Thymus (tissue), 11 donors: ENCODE results near the gene RASAL1. TPM values are rescaled to one million over a fixed set of nuclear protein-coding genes. Genes with fewer than 3 reads are reported as not detected.

Experiments used
- DNase-seq, 9 donors: peaks; one replicate each; pipeline ENCODE4 v3.0.0-alpha.2; 2013; ENCODE audit warnings: low spot score in 9 of 9, low read depth in 6 of 9, missing footprints in 1 of 9
- H3K27ac ChIP-seq, 2 donors: one replicate each; pipeline ENCODE4 v1.5.1; 2013; ENCODE audit warnings: control low read depth in 1 of 2, low read depth in 1 of 2, low read length in 1 of 2, mild to moderate bottlenecking in 1 of 2, moderate library complexity in 1 of 2
- H3K27me3 ChIP-seq, 2 donors: one replicate each; pipeline ENCODE4 v1.5.1; 2013; ENCODE audit warnings: low read length in 1 of 2; ENCODE audit not compliant: control insufficient read depth in 2 of 2, insufficient read depth in 1 of 2
- H3K36me3 ChIP-seq, 2 donors: one replicate each; pipeline ENCODE4 v1.5.1; 2013; ENCODE audit warnings: low read length in 1 of 2, mild to moderate bottlenecking in 1 of 2, moderate library complexity in 1 of 2; ENCODE audit not compliant: control insufficient read depth in 2 of 2, insufficient read depth in 2 of 2
- H3K4me1 ChIP-seq, 2 donors: one replicate each; pipeline ENCODE4 v1.5.1; 2013; ENCODE audit warnings: low read length in 2 of 2; ENCODE audit not compliant: control insufficient read depth in 2 of 2, insufficient read depth in 2 of 2
- H3K4me3 ChIP-seq, 2 donors: one replicate each; pipeline ENCODE4 v1.5.1; 2013; ENCODE audit warnings: low read length in 2 of 2, control low read depth in 1 of 2, mild to moderate bottlenecking in 1 of 2
- H3K9me3 ChIP-seq, 2 donors: one replicate each; pipeline ENCODE4 v1.5.1; 2013; ENCODE audit warnings: low read length in 1 of 2, mild to moderate bottlenecking in 1 of 2; ENCODE audit not compliant: control insufficient read depth in 2 of 2, insufficient read depth in 1 of 2
- WGBS: extraction: QIAGEN DNeasy Blood & Tissue Kit; methylation state at CpG from one replicate; pipeline ENCODE4 v1.1.7; 2013; 5-methylcytosine and 5-hydroxymethylcytosine counted together
- polyA plus RNA-seq: library from polyadenylated mRNA; stranded (reverse); fragments of 200-250 nt; gene quantifications from one replicate; pipeline ENCODE4 v1.2.3, GENCODE V29; 2013
- total RNA-seq: library from RNA; stranded (reverse); fragments of 120-200 nt; gene quantifications from one replicate; pipeline ENCODE4 v1.2.4, GENCODE V29; 2013
- donor health status: healthy.

The RASAL1 gene
- total and polyA plus RNA-seq, 2 donors, result 1.7 to 3.7 TPM

- Histone ChIP-seq H3K27me3 (peaks cover 0 to 3% of the 10 kb centered on the region in 2 donors), H3K36me3 (no peaks in the 10 kb centered on the region), H3K4me1 (peaks cover 7 to 15% of the 10 kb centered on the region in 2 donors), H3K4me3 (no peak overlapping the region), H3K9me3 (peaks cover 1 to 4% of the 10 kb centered on the region in 2 donors), H3K27ac (no peak overlapping the region)
- DNase-seq, result no peak
- 93% methylated on average over 4 of the region's 4 CpGs for WGBS
These were observed 53.7 kb downstream of the RASAL1 start for GRCh38 chr12:113081873-113082272.

GRCh38 chr12:113077859-113078255 lies 57.7 kb downstream of the RASAL1 start:
- H3K36me3 ChIP-seq, result no peaks in the 10 kb centered on the region
- peaks cover 0 to 3% of the 10 kb centered on the region in 2 donors for H3K27me3 ChIP-seq
- no peak for DNase-seq
- no peak overlapping the region for H3K4me3 ChIP-seq
- peaks cover 8 to 27% of the 10 kb centered on the region in 2 donors for H3K4me1 ChIP-seq
- peaks cover 0 to 1% of the 10 kb centered on the region in 2 donors for H3K9me3 ChIP-seq
- WGBS, result 88% methylated on average over 48 of the region's 48 CpGs
- H3K27ac ChIP-seq, result no peak overlapping the region

DNA sequence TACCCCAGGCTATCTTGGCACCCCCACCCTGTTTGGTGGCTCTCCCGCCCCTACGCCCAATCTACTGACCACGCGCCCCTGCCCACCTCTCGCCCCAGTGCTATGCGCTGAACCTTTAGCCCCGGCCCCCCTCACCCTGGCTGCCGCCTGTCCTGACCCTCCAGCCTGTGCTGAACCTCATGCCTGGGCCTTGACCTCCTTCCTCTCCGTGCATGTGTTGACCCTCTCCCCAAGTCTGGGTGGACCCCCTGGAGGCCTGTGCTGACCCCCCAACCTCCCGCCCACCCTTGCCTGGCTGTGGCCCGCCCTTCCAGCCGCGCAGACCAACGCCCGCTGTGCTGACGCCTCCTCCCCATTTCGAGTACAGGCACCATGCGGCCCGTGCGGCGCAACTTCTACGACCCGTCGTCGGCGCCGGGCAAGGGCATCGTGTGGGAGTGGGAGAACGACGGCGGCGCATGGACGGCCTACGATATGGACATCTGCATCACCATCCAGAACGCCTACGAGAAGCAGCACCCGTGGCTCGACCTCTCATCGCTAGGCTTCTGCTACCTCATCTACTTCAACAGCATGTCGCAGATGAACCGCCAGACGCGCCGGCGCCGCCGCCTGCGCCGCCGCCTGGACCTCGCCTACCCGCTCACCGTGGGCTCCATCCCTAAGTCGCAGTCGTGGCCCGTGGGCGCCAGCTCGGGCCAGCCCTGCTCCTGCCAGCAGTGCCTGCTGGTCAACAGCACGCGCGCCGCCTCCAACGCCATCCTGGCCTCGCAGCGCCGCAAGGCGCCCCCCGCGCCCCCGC lies 58.3 kb downstream of the RASAL1 start:
- 90% methylated on average over 70 of the region's 70 CpGs for WGBS
- Histone ChIP-seq H3K27me3 (peaks cover 0 to 3% of the 10 kb centered on the region in 2 donors), H3K4me1 (peaks cover 8 to 27% of the 10 kb centered on the region in 2 donors), H3K36me3 (no peaks in the 10 kb centered on the region), H3K27ac (no peak overlapping the region), H3K4me3 (no peak overlapping the region), H3K9me3 (peaks cover 0 to 1% of the 10 kb centered on the region in 2 donors)
- no peak for DNase-seq

- 44% methylated on average over 6 of the region's 6 CpGs for WGBS
- Histone ChIP-seq H3K4me1 (peaks cover 8 to 27% of the 10 kb centered on the region in 2 donors), H3K27ac (peak overlapping the region in 1 of 2 donors; percentile 28), H3K4me3 (no peak overlapping the region), H3K27me3 (peaks cover 0 to 3% of the 10 kb centered on the region in 2 donors), H3K36me3 (no peaks in the 10 kb centered on the region), H3K9me3 (peaks cover 0 to 1% of the 10 kb centered on the region in 2 donors)
- DNase-seq, result peak in 3 of 9 donors; percentile 44 to 63 (median 44)
These were observed 60.4 kb downstream of the RASAL1 start for GRCh38 chr12:113075137-113075683.

- peaks cover 8 to 31% of the 10 kb centered on the region in 2 donors for H3K4me1 ChIP-seq
- WGBS, result 95% methylated on average over 3 of the region's 3 CpGs
These were observed 62.0 kb downstream of the RASAL1 start for GRCh38 chr12:113073586-113073985.

DNA sequence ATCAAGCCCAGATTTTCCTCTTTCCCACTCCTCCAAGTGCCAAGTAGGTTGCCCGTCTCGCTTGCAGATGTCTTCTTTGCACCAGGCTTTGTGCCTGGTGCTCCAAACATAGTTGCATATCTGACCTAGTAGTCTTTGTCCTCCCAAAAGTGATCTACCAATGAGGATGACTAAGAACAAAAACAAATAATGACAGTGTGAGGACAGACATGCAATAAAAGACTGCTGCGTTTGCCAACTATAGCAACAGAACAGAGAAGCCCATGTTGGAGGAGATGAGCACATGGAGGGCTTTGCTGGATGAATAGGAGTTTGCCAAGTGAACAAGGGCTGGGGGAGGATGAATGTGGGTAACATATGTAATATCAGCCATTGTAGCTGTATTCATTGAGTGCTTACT lies 63.4 kb downstream of the RASAL1 start:
- 97% methylated on average over 3 of the region's 3 CpGs for WGBS
- Histone ChIP-seq H3K27ac (no peak overlapping the region), H3K36me3 (no peaks in the 10 kb centered on the region), H3K27me3 (no peaks in the 10 kb centered on the region), H3K9me3 (no peaks in the 10 kb centered on the region), H3K4me3 (no peak overlapping the region), H3K4me1 (peaks cover 8 to 31% of the 10 kb centered on the region in 2 donors)
- DNase-seq, result no peak

More at GRCh38 chr12:113073586-113073985, 62.0 kb downstream of the RASAL1 start:
- DNase-seq, result no peak
- Histone ChIP-seq H3K36me3 (no peaks in the 10 kb centered on the region), H3K9me3 (peaks cover 0 to 1% of the 10 kb centered on the region in 2 donors), H3K4me3 (no peak overlapping the region), H3K27ac (no peak overlapping the region), H3K27me3 (no peaks in the 10 kb centered on the region)

DNA sequence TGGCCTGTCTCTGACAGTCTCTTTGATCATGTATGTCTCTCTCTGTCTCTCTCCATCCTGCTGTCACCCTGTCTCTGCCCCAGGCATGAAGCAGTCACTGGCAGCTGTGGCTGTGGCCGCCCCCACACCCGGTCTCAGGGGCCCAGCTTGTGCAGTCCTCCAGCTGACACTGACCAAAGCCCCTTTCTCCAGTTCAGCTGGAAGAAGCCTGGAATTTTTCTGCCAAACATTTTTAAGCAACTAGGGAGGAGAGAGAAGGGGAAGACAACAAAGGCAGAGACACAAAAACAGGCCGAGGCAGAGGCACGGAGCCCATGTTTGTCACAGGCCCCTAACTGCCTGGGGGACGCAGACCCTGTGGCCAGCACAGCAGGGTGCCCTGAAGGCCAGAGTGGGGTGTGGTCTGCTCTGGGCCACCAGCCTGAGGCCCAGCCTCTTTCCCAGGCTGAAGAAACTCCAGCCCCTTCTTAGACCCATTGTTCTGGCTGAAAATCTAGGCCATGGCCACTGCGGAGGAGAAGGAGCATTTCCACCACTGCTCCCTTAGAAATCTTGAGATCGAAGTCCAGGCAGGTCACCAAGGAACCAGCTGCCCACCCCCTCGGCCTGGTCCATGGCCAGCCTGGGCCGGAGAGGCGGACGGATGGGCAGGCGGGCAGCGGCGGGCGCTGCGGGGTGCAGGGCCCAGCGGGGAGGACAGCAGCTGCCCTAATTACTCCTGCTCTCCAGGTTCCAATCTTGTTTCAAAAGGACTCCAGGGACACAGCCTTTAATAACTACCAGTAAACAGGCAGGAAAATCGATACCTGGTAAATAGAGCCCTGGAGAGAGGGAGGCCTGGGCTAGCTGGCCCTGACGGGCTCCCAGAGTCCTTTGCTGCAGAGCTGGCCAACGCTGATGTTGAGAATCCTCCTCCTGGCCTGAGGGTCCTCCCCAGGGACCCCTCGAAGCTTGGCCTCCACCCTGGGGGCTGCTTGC lies 64.1 kb downstream of the RASAL1 start:
- DNase-seq, result no peak
- peaks cover 8 to 31% of the 10 kb centered on the region in 2 donors for H3K4me1 ChIP-seq
- no peak overlapping the region for H3K27ac ChIP-seq
- no peaks in the 10 kb centered on the region for H3K9me3 ChIP-seq
- H3K36me3 ChIP-seq, result no peaks in the 10 kb centered on the region
- H3K4me3 ChIP-seq, result no peak overlapping the region
- whole genome bisulfite sequencing, result 90% methylated on average over 21 of the region's 21 CpGs
- H3K27me3 ChIP-seq, result no peaks in the 10 kb centered on the region

- peak in 1 of 9 donors; percentile 25 for DNase-seq
- no peaks in the 10 kb centered on the region for H3K27me3 ChIP-seq
- no peak overlapping the region for H3K27ac ChIP-seq
- H3K9me3 ChIP-seq, result no peaks in the 10 kb centered on the region
- no peak overlapping the region for H3K4me3 ChIP-seq
- H3K36me3 ChIP-seq, result no peaks in the 10 kb centered on the region
- peaks cover 4 to 24% of the 10 kb centered on the region in 2 donors for H3K4me1 ChIP-seq
- 53% methylated on average over 15 of the region's 15 CpGs for WGBS
These were observed 65.2 kb downstream of the RASAL1 start for GRCh38 chr12:113070117-113070906.
